ENCODE results near the gene MAML3.
A peak's percentile ranks its signal among the peaks of the same experiment; 100 is the strongest.

MAML3 gene

GRCh38 chr4:140141210-140141835 lies 12.7 kb downstream of the MAML3 start:
- Histone ChIP-seq H3K27ac (replicated peaks) (no peak overlapping the region), H3K27me3 (ENCODE audit: insufficient read depth, poor library complexity, severe bottlenecking) (no peaks in the 10 kb centered on the region), H3K4me3 (replicated peaks; ENCODE audit: insufficient read depth, low read length) (no peak overlapping the region)
- peak in 1 of 2 experiments; percentile 11 for DNase-seq (ENCODE audit: low read depth in 1 of 2, low spot score in 1 of 2)
- TF ChIP-seq REST (IDR thresholded peaks at IDR 0.05; ENCODE audit: insufficient replicate concordance, low read depth) (no peak), SPI1 (IDR thresholded peaks at IDR 0.05; ENCODE audit: borderline replicate concordance, low read depth) (no peak; the same call in 1 of the 2 replicates), POLR2AphosphoS5 (IDR thresholded peaks at IDR 0.05; ENCODE audit: low read depth) (no peak), GABPA (IDR thresholded peaks at IDR 0.05; ENCODE audit: low read depth) (no peak)
- TF ChIP-seq, protein P1, sequence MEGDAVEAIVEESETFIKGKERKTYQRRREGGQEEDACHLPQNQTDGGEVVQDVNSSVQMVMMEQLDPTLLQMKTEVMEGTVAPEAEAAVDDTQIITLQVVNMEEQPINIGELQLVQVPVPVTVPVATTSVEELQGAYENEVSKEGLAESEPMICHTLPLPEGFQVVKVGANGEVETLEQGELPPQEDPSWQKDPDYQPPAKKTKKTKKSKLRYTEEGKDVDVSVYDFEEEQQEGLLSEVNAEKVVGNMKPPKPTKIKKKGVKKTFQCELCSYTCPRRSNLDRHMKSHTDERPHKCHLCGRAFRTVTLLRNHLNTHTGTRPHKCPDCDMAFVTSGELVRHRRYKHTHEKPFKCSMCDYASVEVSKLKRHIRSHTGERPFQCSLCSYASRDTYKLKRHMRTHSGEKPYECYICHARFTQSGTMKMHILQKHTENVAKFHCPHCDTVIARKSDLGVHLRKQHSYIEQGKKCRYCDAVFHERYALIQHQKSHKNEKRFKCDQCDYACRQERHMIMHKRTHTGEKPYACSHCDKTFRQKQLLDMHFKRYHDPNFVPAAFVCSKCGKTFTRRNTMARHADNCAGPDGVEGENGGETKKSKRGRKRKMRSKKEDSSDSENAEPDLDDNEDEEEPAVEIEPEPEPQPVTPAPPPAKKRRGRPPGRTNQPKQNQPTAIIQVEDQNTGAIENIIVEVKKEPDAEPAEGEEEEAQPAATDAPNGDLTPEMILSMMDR (IDR thresholded peaks at IDR 0.05; ENCODE audit: insufficient read depth, low read length): no peak

- DNase-seq (ENCODE audit: low read depth in 1 of 2, low spot score in 1 of 2): no peak
- no peaks in the 10 kb centered on the region for H3K27me3 ChIP-seq (ENCODE audit: insufficient read depth, poor library complexity, severe bottlenecking)
- TF ChIP-seq REST (IDR thresholded peaks at IDR 0.05; ENCODE audit: insufficient replicate concordance, low read depth): no peak
- no peak for TF ChIP-seq POLR2AphosphoS5 (IDR thresholded peaks at IDR 0.05; ENCODE audit: low read depth)
- no peak for TF ChIP-seq GABPA (IDR thresholded peaks at IDR 0.05; ENCODE audit: low read depth)
- TF ChIP-seq, protein P1 (IDR thresholded peaks at IDR 0.05; ENCODE audit: insufficient read depth, low read length): no peak
- no peak for TF ChIP-seq SPI1 (IDR thresholded peaks at IDR 0.05; ENCODE audit: borderline replicate concordance, low read depth)
- no peak overlapping the region for H3K27ac ChIP-seq (replicated peaks)
- no peak overlapping the region for H3K4me3 ChIP-seq (replicated peaks; ENCODE audit: insufficient read depth, low read length)
Observed at GRCh38 chr4:140140566-140140965, 13.4 kb downstream of the MAML3 start.

DNA sequence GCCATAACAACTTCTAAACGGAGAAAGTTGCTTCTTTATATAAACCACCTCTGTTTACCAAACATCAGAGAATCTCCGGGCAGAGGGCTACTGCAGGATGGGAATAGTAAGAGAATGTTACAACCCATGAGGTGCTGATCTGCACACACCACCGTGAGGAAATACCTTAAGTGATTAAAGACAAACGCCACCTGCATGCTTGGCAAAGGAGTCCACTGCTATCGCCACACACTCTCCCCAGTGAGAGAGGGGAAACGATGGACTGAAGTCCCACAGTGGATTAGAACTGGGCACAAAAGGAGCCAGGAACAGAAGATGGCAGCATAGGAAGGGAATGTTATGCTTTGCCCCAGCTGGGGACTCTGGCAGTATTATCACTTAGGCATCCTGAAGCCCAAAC lies 15.6 kb downstream of the MAML3 start:
- Histone ChIP-seq H3K4me3 (replicated peaks; ENCODE audit: insufficient read depth, low read length) (no peak overlapping the region), H3K27me3 (ENCODE audit: insufficient read depth, poor library complexity, severe bottlenecking) (no peaks in the 10 kb centered on the region), H3K27ac (replicated peaks) (no peak overlapping the region)
- DNase-seq (ENCODE audit: low read depth in 1 of 2, low spot score in 1 of 2): no peak
- TF ChIP-seq GABPA (IDR thresholded peaks at IDR 0.05; ENCODE audit: low read depth) (no peak), REST (IDR thresholded peaks at IDR 0.05; ENCODE audit: insufficient replicate concordance, low read depth) (no peak)

Data from HL-60 (cell line).